HG03457 (cell line): ENCODE results near the gene HOXC10.

Experiments
- ATAC-seq: cut with Tn5 transposase; IDR thresholded peaks from one replicate; pipeline ENCODE4 v1.9.1; 2021; ENCODE audit warnings: moderate number of reproducible peaks; ENCODE audit not compliant: unreplicated experiment

The HOXC10 gene

GRCh38 chr12:54015018-54015931, 30.3 kb downstream of the HOXC10 start:
- no peak for ATAC-seq

GRCh38 chr12:54016051-54016450, 31.1 kb downstream of the HOXC10 start:
- no peak for ATAC-seq

GRCh38 chr12:54016478-54016964, 31.6 kb downstream of the HOXC10 start:
- ATAC-seq = no peak

DNA sequence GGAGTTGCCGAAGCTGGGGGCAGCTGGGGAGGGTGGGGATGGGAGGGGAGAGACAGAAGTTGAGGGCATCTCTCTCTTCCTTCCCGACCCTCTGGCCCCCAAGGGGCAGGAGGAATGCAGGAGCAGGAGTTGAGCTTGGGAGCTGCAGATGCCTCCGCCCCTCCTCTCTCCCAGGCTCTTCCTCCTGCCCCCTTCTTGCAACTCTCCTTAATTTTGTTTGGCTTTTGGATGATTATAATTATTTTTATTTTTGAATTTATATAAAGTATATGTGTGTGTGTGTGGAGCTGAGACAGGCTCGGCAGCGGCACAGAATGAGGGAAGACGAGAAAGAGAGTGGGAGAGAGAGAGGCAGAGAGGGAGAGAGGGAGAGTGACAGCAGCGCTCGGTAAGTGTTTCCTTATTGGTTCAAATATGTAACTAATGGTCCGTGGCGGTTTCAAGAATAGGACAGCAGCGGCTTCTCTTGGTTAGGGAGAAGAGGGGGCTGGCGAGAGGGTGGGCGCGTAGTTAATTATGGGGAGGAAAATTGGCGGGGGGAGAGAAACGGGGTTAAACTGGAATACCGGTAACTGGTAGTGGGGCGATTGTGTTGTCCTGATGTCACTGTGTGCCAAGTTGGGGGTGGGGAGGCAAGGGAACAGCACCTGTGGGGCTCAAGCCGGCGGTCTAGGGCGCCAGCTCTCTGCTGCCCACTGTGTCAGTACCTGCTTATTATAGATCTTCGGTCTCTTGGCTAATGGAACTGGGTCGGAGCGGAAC, 32.3 kb downstream of the HOXC10 start:
- ATAC-seq = peak; percentile 16

DNA sequence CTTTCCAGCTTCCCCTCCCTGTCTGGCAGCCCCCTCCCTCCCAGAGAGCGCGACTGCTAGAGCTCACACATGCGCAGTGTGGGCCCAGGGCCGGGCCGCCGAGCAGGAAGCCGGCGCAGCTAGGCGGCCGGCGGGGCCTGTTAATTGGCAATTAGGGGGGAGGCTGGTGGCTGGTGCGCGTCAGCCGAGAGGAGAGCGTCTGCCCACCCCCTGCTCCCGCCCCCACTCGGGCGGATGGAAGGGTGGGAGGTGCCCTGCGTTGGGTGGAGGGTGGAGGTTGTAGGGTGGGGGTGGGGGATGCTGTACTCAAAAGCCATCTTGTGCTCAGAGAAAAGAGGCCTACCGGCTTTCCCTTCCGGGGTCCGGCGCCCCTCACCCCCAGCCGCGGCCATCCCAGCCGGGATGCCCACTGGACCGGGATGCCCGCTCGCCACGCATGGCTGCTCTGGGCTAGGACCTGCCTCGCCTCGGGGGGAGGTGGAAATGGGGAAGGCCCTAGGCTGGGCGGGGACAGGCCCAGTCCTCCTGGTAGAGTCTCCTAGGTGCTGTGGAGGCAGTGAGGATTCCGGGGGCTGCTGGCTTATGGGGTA, 33.0 kb downstream of the HOXC10 start:
- peak; percentile 41 for ATAC-seq

GRCh38 chr12:54018468-54018984, 33.6 kb downstream of the HOXC10 start:
- no peak for ATAC-seq

GRCh38 chr12:54019091-54019811, 34.3 kb downstream of the HOXC10 start:
- no peak for ATAC-seq

GRCh38 chr12:54019924-54020590, 35.1 kb downstream of the HOXC10 start:
- ATAC-seq = no peak

DNA sequence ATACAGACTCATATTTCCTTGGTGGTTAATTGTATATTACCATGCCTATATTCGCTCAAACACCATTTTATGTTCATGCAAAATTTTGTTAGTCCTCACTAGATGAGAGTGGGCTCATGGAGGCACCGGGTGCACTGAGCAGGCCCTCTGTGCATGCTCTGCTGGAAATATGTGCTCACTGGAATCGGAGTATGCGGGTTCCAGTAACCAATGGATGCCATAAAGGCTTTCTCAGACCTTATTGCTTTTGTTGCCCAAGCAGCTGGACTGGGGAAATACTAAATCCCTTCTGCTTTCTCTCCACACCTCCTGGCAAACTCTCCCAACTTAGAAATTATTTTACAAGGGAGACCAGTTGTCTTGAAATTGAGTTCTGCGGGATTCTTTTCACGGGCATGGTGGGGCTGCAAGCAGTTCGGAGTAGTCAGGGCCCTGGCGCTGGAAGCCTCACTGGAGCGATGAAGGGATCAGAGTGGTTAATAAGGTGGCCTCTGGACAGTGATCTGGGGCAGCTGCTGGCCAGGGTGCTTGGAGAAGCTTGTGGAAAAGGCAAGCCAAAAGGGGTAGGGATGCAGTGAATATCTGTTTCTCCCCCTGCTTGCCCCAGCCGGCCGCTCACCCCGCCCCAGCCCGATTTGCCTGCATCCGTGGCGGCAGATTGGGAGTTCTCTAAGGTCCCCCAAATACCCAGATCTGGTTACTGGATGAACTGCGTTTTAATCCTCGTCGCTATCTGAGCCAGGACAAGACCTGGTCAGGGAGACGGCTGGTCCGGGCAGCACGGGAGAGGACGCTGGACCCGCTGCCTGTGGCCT, 35.9 kb downstream of the HOXC10 start:
- no peak for ATAC-seq

GRCh38 chr12:54021432-54022013, 36.6 kb downstream of the HOXC10 start:
- ATAC-seq = no peak

DNA sequence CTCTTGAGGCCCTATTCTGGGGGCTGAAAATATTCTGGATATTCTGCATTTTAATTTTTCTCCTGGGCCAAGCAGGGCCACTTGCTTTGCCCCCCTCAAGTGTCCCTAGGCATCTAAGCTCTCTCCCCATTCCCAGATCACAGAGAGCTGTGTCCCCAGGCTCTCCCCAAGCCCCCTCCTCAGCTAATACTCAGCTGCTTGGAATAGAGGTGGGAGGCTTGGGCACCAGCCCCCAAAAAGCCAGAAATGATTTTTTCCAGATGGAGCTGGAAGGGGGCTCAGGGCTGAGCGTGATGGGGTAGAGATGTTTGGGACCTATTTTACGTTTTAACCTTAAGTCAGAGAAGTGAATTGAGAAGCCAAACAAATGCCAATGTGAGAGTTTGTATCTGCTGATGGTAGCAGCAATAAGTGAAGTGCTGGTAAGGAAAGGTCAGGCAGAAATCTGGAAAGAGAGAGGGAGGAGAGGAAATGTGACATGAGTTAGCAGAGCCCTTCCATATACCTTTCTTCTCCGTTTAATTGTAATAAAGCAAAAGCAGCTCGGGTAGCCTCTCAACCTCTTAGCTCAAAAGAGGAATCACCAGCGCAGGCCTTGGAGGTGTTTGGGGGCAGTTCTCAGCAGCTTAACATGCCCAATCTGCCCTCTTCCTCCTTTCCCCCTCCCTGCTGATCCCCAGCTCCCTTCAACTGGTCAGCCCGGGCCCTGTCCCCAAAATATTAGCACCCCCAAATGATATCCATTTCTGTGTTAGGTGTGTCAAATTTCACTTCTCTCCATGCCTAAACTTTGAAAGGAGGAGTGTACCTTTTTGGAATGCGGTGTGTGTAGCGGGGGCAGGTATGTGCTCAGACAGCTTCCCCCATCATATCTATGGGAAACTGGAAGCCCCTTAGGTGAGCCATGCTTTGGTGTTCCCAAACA, 38.3 kb downstream of the HOXC10 start:
- no peak for ATAC-seq

DNA sequence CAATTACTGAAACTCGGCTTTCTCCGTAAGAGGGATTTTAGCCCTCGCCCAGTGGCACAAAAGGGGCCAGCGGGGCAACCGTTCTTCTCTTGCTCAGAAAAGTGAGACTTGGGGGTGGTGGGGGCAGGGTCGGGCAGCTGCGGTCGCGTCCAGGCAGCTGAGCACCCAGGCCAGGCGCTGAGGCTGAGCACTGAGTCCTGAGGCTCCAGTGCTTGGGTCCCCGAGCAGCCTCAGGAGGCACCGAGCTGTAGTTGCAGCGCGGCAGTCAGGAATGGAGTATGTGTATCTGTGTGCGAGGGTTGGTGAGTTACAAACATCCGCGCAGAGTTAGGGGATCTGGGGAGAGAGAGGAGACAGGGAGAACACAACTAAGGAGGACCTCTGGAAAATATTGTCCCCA, 39.2 kb downstream of the HOXC10 start:
- no peak for ATAC-seq

- no peak for ATAC-seq
Observed at GRCh38 chr12:54024581-54025305, 39.8 kb downstream of the HOXC10 start.

GRCh38 chr12:54025499-54026405, 40.8 kb downstream of the HOXC10 start:
- ATAC-seq = no peak

GRCh38 chr12:54026640-54027441, 41.9 kb downstream of the HOXC10 start:
- ATAC-seq = no peak
